ENCODE results near the gene SEMA4C.

Gene SEMA4C

GRCh38 chr2:96878796-96879544 is 9.1 kb upstream of the SEMA4C start:
- no peak for DNase-seq

- DNase-seq: no peak
These were observed 8.3 kb upstream of the SEMA4C start for GRCh38 chr2:96878171-96878570.

- DNase-seq: no peak
These were observed 7.8 kb upstream of the SEMA4C start for GRCh38 chr2:96877631-96878092.

- no peak for DNase-seq
These were observed 7.2 kb upstream of the SEMA4C start for GRCh38 chr2:96877042-96877451.

- DNase-seq: no peak
These were observed 6.6 kb upstream of the SEMA4C start for GRCh38 chr2:96876269-96877041.

- no peak for DNase-seq
These were observed 5.8 kb upstream of the SEMA4C start for GRCh38 chr2:96875498-96876268.

- DNase-seq: no peak
These were observed 4.4 kb upstream of the SEMA4C start for GRCh38 chr2:96874198-96874831.

GRCh38 chr2:96873651-96874096 is 3.8 kb upstream of the SEMA4C start:
- no peak for DNase-seq

- no peak for DNase-seq
These were observed 2.9 kb upstream of the SEMA4C start for GRCh38 chr2:96872591-96873349.

GRCh38 chr2:96870626-96871255 is 861 bp upstream of the SEMA4C start:
- peak; percentile 31 for DNase-seq

- DNase-seq: no peak
These were observed 529 bp downstream of the SEMA4C start for GRCh38 chr2:96869281-96869821.

GRCh38 chr2:96868555-96869280 is 1.2 kb downstream of the SEMA4C start:
- DNase-seq: no peak

- no peak for DNase-seq
These were observed 1.9 kb downstream of the SEMA4C start for GRCh38 chr2:96867756-96868554.

GRCh38 chr2:96866986-96867755 is 2.7 kb downstream of the SEMA4C start:
- DNase-seq: no peak

GRCh38 chr2:96866586-96866985 is 3.3 kb downstream of the SEMA4C start:
- no peak for DNase-seq

GRCh38 chr2:96866149-96866548 is 3.7 kb downstream of the SEMA4C start:
- no peak for DNase-seq

GRCh38 chr2:96865654-96866053 is 4.2 kb downstream of the SEMA4C start:
- DNase-seq: no peak

GRCh38 chr2:96864343-96865091 is 5.4 kb downstream of the SEMA4C start:
- DNase-seq: no peak
